Measurements from ENCODE around the gene CDC14C. TPM values are rescaled to one million over a fixed set of nuclear protein-coding genes. Genes with fewer than 3 reads are reported as not detected.

The CDC14C gene
- total RNA-seq, 1 experiment from 2014 or later, result 0.24 TPM

- BruUV-seq (replicated peaks), result no TSS peak
- Mint-ChIP-seq H3K27me3 (ENCODE audit: unreplicated experiment) (no peaks in the 10 kb centered on the region), H3K27ac (ENCODE audit: unreplicated experiment) (no peak overlapping the region), H3K4me1 (ENCODE audit: low read depth, unreplicated experiment) (no peaks in the 10 kb centered on the region), H3K9me3 (ENCODE audit: low read depth, unreplicated experiment) (peaks cover 16% of the 10 kb centered on the region), H3K36me3 (ENCODE audit: insufficient read depth, unreplicated experiment) (no peaks in the 10 kb centered on the region), H3K4me3 (ENCODE audit: low read depth, unreplicated experiment) (no peak overlapping the region)
- intact Hi-C loops (cut with micrococcal nuclease; ENCODE audit: unreplicated experiment), result no loop called here
- DNase-seq, result no peak
- TF ChIP-seq, protein P1, sequence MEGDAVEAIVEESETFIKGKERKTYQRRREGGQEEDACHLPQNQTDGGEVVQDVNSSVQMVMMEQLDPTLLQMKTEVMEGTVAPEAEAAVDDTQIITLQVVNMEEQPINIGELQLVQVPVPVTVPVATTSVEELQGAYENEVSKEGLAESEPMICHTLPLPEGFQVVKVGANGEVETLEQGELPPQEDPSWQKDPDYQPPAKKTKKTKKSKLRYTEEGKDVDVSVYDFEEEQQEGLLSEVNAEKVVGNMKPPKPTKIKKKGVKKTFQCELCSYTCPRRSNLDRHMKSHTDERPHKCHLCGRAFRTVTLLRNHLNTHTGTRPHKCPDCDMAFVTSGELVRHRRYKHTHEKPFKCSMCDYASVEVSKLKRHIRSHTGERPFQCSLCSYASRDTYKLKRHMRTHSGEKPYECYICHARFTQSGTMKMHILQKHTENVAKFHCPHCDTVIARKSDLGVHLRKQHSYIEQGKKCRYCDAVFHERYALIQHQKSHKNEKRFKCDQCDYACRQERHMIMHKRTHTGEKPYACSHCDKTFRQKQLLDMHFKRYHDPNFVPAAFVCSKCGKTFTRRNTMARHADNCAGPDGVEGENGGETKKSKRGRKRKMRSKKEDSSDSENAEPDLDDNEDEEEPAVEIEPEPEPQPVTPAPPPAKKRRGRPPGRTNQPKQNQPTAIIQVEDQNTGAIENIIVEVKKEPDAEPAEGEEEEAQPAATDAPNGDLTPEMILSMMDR (IDR thresholded peaks at IDR 0.05; ENCODE audit: unreplicated experiment), result no peak
- CTCF ChIA-PET, result no interaction called here
Measured at GRCh38 chr7:48976253-48976652, 51.9 kb downstream of the CDC14C start.

GRCh38 chr7:48976850-48977249 is 52.5 kb downstream of the CDC14C start:
- H3K9me3 Mint-ChIP-seq (ENCODE audit: low read depth, unreplicated experiment), result peaks cover 14% of the 10 kb centered on the region
- no TSS peak for BruUV-seq (replicated peaks)
- DNase-seq, result no peak
- TF ChIP-seq, protein P1 (IDR thresholded peaks at IDR 0.05; ENCODE audit: unreplicated experiment), result no peak
- intact Hi-C loops (cut with micrococcal nuclease; ENCODE audit: unreplicated experiment), result no loop called here
- no peak overlapping the region for H3K27ac Mint-ChIP-seq (ENCODE audit: unreplicated experiment)
- no peaks in the 10 kb centered on the region for H3K4me1 Mint-ChIP-seq (ENCODE audit: low read depth, unreplicated experiment)
- CTCF ChIA-PET, result no interaction called here
- no peak overlapping the region for H3K4me3 Mint-ChIP-seq (ENCODE audit: low read depth, unreplicated experiment)
- no peaks in the 10 kb centered on the region for H3K36me3 Mint-ChIP-seq (ENCODE audit: insufficient read depth, unreplicated experiment)
- no peaks in the 10 kb centered on the region for H3K27me3 Mint-ChIP-seq (ENCODE audit: unreplicated experiment)
